GM12878 (cell line): ENCODE results near the gene LSM3. TPM values are rescaled to one million over a fixed set of nuclear protein-coding genes. Genes with fewer than 3 reads are reported as not detected.

Source experiments
- ATAC-seq: fragments of 200-7000 bp; cut with Tn5 transposase; 3 replicates; pipeline ENCODE4 v1.9.1; 2020; ENCODE audit warnings: mild to moderate bottlenecking, moderate library complexity
- BruUV-seq: library from RNA; stranded (reverse); fragments of 400-500 nt; replicated peaks from 2 replicates; lab custom pipeline; 2021; lab: Mats Ljungman, UMichigan
- CTCF ChIA-PET: fragments of 300-600 bp; sonication (Branson Sonifier 250); formaldehyde crosslinking; extraction: SDS; loops from one replicate; lab custom pipeline; 2021; ENCODE audit warnings: inconsistent platforms; lab: Yijun Ruan, JAX
- POLR2A ChIA-PET: fragments of 350-600 bp; formaldehyde crosslinking; extraction: SDS; loops from one replicate; lab custom pipeline; 2021; ENCODE audit warnings: inconsistent platforms; lab: Charles Lee
- RAD21 ChIA-PET: fragments of 300-600 bp; sonication (Branson Sonifier 250); formaldehyde crosslinking; loops from one replicate; lab custom pipeline; 2023; ENCODE audit warnings: antibody characterized with exemption; ENCODE audit not compliant: unreplicated experiment; lab: Charles Lee
- SMC1A ChIA-PET: fragments of 300-600 bp; sonication (Branson Sonifier 250); formaldehyde crosslinking; loops from one replicate; lab custom pipeline; 2023; ENCODE audit not compliant: unreplicated experiment, uncharacterized antibody; lab: Charles Lee
- DNase-seq: peaks from one replicate; pipeline ENCODE4 v3.0.0-alpha.2; 2011; ENCODE audit warnings: low read depth, low spot score
- FAIRE-seq: peaks from 3 replicates; lab custom pipeline; 2011; peaks lifted over from hg19 to GRCh38; lab: Jason Lieb, UNC
- H2AFZ ChIP-seq: 2 replicates; pipeline ENCODE4 v1.6.0; 2011; ENCODE audit warnings: low read depth, low read length, control low read depth; ENCODE audit not compliant: control insufficient read depth
- H3K27ac ChIP-seq: 2 replicates; pipeline ENCODE4 v1.5.1; 2011; ENCODE audit warnings: control low read depth; ENCODE audit not compliant: control insufficient read depth, insufficient read depth
- H3K27me3 ChIP-seq, 2 experiments: replicated peaks in 1 of 2; 2 replicates each; pipeline versions ENCODE4 v1.6.0 to v1.6.1; 2011; ENCODE audit warnings: low read length in 1 of 2; ENCODE audit not compliant: control insufficient read depth in 2 of 2, insufficient read depth in 2 of 2
- H3K36me3 ChIP-seq, 2 experiments: 2 replicates each; pipeline ENCODE4 v1.5.1; 2011; ENCODE audit warnings: low read length in 1 of 2; ENCODE audit not compliant: control insufficient read depth in 2 of 2, insufficient read depth in 2 of 2
- H3K4me1 ChIP-seq: 2 replicates; pipeline ENCODE4 v1.6.1; 2011; ENCODE audit warnings: mild to moderate bottlenecking, low read length, moderate library complexity, mixed read lengths; ENCODE audit not compliant: control insufficient read depth, insufficient read depth
- H3K4me2 ChIP-seq: 2 replicates; pipeline ENCODE4 v1.6.0; 2011; ENCODE audit warnings: control low read depth; ENCODE audit not compliant: control insufficient read depth, insufficient read depth
- H3K4me3 ChIP-seq: fragments of 200-600 bp; sonication (generic); 2 replicates; pipeline ENCODE4 v1.5.1; 2016
- H3K79me2 ChIP-seq: 2 replicates; pipeline ENCODE4 v1.6.0; 2011; ENCODE audit warnings: low read length; ENCODE audit not compliant: control insufficient read depth, insufficient read depth
- H3K9ac ChIP-seq: 2 replicates; pipeline ENCODE4 v1.8.0; 2011; ENCODE audit warnings: low read length, control low read depth, mixed read lengths; ENCODE audit not compliant: control insufficient read depth, insufficient read depth
- H3K9me3 ChIP-seq: replicated peaks from 3 replicates; pipeline ENCODE4 v1.5.1; 2011; ENCODE audit warnings: mild to moderate bottlenecking, low read length; ENCODE audit not compliant: control insufficient read depth, insufficient read depth
- H4K20me1 ChIP-seq: 2 replicates; pipeline ENCODE4 v1.6.0; 2011; ENCODE audit not compliant: control insufficient read depth, insufficient read depth
- E2F4 ChIP-seq: IDR thresholded peaks from 2 replicates; pipeline ENCODE4 v1.6.1; 2012; ENCODE audit warnings: low read depth, low read length, improper control_type of control experiment
- E4F1 ChIP-seq: fragments of 450-650 bp; IDR thresholded peaks from 2 replicates; pipeline ENCODE4 v1.6.1; 2018; ENCODE audit warnings: borderline replicate concordance, mild to moderate bottlenecking; ENCODE audit not compliant: partially characterized antibody
- HDAC2 ChIP-seq: fragments of 200-600 bp; sonication (generic); IDR thresholded peaks from 2 replicates; pipeline ENCODE4 v1.6.1; 2017
- MEF2B ChIP-seq: fragments of 450-650 bp; IDR thresholded peaks from 2 replicates; pipeline ENCODE4 v1.6.1; 2018; ENCODE audit warnings: mild to moderate bottlenecking, moderate library complexity; ENCODE audit not compliant: partially characterized antibody, poor library complexity, severe bottlenecking
- MTA2 ChIP-seq: fragments of 450-650 bp; IDR thresholded peaks from 2 replicates; pipeline ENCODE4 v1.6.1; 2016; ENCODE audit warnings: low read depth, mild to moderate bottlenecking, moderate library complexity
- POLR2AphosphoS2 ChIP-seq: IDR thresholded peaks from 2 replicates; pipeline ENCODE4 v1.6.1; 2011; ENCODE audit warnings: low read depth, mild to moderate bottlenecking, low read length, improper control_type of control experiment, moderate library complexity
- RAD51 ChIP-seq: fragments of 450-650 bp; IDR thresholded peaks from 2 replicates; pipeline ENCODE4 v1.6.1; 2016; ENCODE audit warnings: moderate library complexity, mild to moderate bottlenecking, inconsistent platforms
- RBBP5 ChIP-seq: fragments of 200-600 bp; sonication (generic); conservative IDR thresholded peaks from 2 replicates; pipeline ENCODE4 v1.6.1; 2016
- SIN3A ChIP-seq: IDR thresholded peaks from 2 replicates; pipeline ENCODE4 v1.6.1; 2012; ENCODE audit warnings: low read depth, low read length, improper control_type of control experiment
- WRNIP1 ChIP-seq: IDR thresholded peaks from 2 replicates; pipeline ENCODE4 v1.6.1; 2011; ENCODE audit warnings: low read depth, low read length, improper control_type of control experiment, borderline replicate concordance
- ZBTB4 ChIP-seq: fragments of 450-650 bp; formaldehyde crosslinking; IDR thresholded peaks from 2 replicates; pipeline ENCODE4 v1.4.0; 2022; ENCODE audit warnings: mild to moderate bottlenecking, moderate library complexity
- ZNF687 ChIP-seq: fragments of 450-650 bp; IDR thresholded peaks from 2 replicates; pipeline ENCODE4 v1.6.1; 2017; ENCODE audit warnings: mild to moderate bottlenecking, moderate library complexity
- WGBS: methylation state at CpG from one replicate; pipeline ENCODE4 v1.1.6; 2016; ENCODE audit warnings: low lambda C conversion rate; ENCODE audit not compliant: insufficient replicate concordance, insufficient coverage; ENCODE audit errors: missing lambda C conversion rate; 5-methylcytosine and 5-hydroxymethylcytosine counted together
- in situ Hi-C: fragments of 300-500 bp; cut with MboI; formaldehyde crosslinking; loops from 9 replicates; pipeline ENCODE4 v1.14.3; 2018; ENCODE audit warnings: mixed read lengths
- intact Hi-C: fragments of 100-400 bp; cut with micrococcal nuclease; formaldehyde crosslinking; loops from one replicate; pipeline ENCODE4 v1.14.2; 2022; ENCODE audit not compliant: unreplicated experiment
- polyA plus RNA-seq, 11 experiments: library from polyadenylated mRNA; depleted of rRNA in 4 of 11; unstranded in 6 of 11; stranded (reverse) in 5 of 11; fragments of >200 nt; fragmentation: Nextera tagmentation in 4 of 11; fragmentation: Illumina TruSeq in 1 of 11; extraction: Ambion mirVana in 4 of 11; extraction: Trizol in 1 of 11; gene quantifications; 1 replicate in 1 of 11; 2 replicates in 10 of 11; pipeline versions ENCODE4 v1.2.1 to v1.2.3, GENCODE V29; 2011 to 2016; ENCODE audit warnings: inconsistent platforms in 2 of 11, missing spikeins in 2 of 11, low read depth in 1 of 11
- total RNA-seq, 4 experiments: library from RNA; depleted of rRNA in 3 of 4; stranded (reverse); fragments of >200 nt in 3 of 4; fragmentation: Illumina TruSeq in 1 of 4; extraction: Trizol in 1 of 4; gene quantifications; 2 replicates each; pipeline versions ENCODE4 v1.2.1 to v1.2.3, GENCODE V29; 2013 to 2021

LSM3 gene
- total and polyA plus RNA-seq, 10 of the 15 experiments (the other 5 are each of a cell fraction or from before 2014, with no cell fraction given), result 15.5 to 111 (median 29.1) TPM

- RAD21 ChIA-PET, result no interaction called here
- Histone ChIP-seq H4K20me1 (no peaks in the 10 kb centered on the region), H3K4me3 (no peak overlapping the region), H2AFZ (no peak overlapping the region), H3K4me2 (no peak overlapping the region), H3K9ac (no peak overlapping the region), H3K4me1 (no peaks in the 10 kb centered on the region), H3K36me3 (peaks cover 13 to 45% of the 10 kb centered on the region in 2 experiments), H3K79me2 (peaks cover 10% of the 10 kb centered on the region), H3K9me3 (no peaks in the 10 kb centered on the region; the same call in 2 of the 3 replicates), H3K27me3 (no peaks in the 10 kb centered on the region), H3K27ac (no peak overlapping the region)
- WGBS, result 98% methylated on average over 2 of the region's 2 CpGs
- SMC1A ChIA-PET, result interaction anchor here (1.4 kb wide), 1 partner anchor 13 kb away, joined by 3 read pairs; no protein-coding TSS in a partner anchor
- POLR2A ChIA-PET, result no interaction called here
- no peak for DNase-seq
- no peak for FAIRE-seq
- no peak for ATAC-seq
- intact Hi-C loops (no loop called here), in situ Hi-C loops (no loop called here)
- BruUV-seq, result no TSS peak
- CTCF ChIA-PET, result interaction anchor here (1.0 to 2.0 kb wide), 3 partner anchors 9 to 34 kb away, joined by 3 to 8 read pairs (median 4); partner anchors contain the start of genes LSM3 and XPC
- no peak for TF ChIP-seq RBBP5
- TF ChIP-seq WRNIP1, result no peak
- no peak for TF ChIP-seq E4F1
- TF ChIP-seq MEF2B, result no peak
- no peak for TF ChIP-seq POLR2AphosphoS2
- TF ChIP-seq HDAC2, result no peak
- no peak for TF ChIP-seq SIN3A
- no peak for TF ChIP-seq MTA2
- TF ChIP-seq ZBTB4 (CRISPR knock-in tag), result no peak
- TF ChIP-seq RAD51, result no peak
- no peak for TF ChIP-seq ZNF687
- no peak for TF ChIP-seq E2F4
Observed at GRCh38 chr3:14169435-14169834, 9.2 kb upstream of the LSM3 start.
